ENCODE results near the gene R3HDM1.

DNA sequence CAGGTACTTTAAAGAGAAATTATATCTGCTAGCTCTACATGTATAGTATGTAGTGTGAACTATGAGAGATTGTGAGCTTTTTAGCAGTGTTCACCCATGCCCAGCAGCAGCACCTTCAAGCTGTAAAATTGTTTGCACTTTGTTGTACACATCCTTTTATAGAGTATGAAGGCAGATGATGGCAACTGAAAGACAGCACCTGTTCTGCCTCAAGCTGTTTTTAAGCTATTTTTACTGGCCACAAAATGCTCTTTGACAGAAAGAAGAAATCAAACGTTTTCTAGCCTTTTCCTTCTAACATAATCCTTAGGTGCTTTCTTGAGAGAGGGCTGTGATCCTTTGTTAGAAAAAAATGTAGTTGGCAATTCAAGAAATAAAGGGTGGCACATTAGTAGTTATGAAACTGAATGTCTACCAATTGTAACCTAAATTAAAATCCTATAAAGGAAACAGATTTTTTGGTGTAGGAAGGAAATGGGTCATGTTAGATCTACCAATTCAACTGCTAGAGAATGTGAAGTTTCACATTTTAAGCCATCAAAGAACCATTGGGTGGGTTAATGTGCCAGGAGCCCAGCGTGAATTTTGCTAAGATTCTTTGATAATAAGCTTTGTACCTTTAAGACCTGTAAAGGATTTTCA, 59.5 kb downstream of the R3HDM1 start:
- TF ChIP-seq, protein P1, sequence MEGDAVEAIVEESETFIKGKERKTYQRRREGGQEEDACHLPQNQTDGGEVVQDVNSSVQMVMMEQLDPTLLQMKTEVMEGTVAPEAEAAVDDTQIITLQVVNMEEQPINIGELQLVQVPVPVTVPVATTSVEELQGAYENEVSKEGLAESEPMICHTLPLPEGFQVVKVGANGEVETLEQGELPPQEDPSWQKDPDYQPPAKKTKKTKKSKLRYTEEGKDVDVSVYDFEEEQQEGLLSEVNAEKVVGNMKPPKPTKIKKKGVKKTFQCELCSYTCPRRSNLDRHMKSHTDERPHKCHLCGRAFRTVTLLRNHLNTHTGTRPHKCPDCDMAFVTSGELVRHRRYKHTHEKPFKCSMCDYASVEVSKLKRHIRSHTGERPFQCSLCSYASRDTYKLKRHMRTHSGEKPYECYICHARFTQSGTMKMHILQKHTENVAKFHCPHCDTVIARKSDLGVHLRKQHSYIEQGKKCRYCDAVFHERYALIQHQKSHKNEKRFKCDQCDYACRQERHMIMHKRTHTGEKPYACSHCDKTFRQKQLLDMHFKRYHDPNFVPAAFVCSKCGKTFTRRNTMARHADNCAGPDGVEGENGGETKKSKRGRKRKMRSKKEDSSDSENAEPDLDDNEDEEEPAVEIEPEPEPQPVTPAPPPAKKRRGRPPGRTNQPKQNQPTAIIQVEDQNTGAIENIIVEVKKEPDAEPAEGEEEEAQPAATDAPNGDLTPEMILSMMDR (IDR thresholded peaks at IDR 0.05): no peak
- TF ChIP-seq ZFX (IDR thresholded peaks at IDR 0.05; ENCODE audit: borderline replicate concordance): no peak
